Epithelial cell of proximal tubule (primary cell): ENCODE data around the gene PPP2R2B. TPM values are rescaled to one million over a fixed set of nuclear protein-coding genes. Genes with fewer than 3 reads are reported as not detected.

Experiments used
- DNase-seq: peaks from one replicate; pipeline ENCODE4 v3.0.0-alpha.2; 2011; ENCODE audit warnings: low read depth
- H3K4me3 ChIP-seq: 2 replicates; pipeline ENCODE4 v1.5.1; 2011; ENCODE audit warnings: low read depth, mild to moderate bottlenecking, low read length
- total RNA-seq: library from RNA; depleted of rRNA; stranded (reverse); fragments of >200 nt; gene quantifications from 2 replicates; pipeline ENCODE4 v1.2.3, GENCODE V29; 2015
- TF ChIP-seq, protein P1 (sequence below): conservative IDR thresholded peaks from 2 replicates; pipeline ENCODE4 v1.5.1; 2012; ENCODE audit warnings: low read depth, mild to moderate bottlenecking, low read length

Gene PPP2R2B
- total RNA-seq, 1 donor from 2014 or later = 3.9 TPM

DNA sequence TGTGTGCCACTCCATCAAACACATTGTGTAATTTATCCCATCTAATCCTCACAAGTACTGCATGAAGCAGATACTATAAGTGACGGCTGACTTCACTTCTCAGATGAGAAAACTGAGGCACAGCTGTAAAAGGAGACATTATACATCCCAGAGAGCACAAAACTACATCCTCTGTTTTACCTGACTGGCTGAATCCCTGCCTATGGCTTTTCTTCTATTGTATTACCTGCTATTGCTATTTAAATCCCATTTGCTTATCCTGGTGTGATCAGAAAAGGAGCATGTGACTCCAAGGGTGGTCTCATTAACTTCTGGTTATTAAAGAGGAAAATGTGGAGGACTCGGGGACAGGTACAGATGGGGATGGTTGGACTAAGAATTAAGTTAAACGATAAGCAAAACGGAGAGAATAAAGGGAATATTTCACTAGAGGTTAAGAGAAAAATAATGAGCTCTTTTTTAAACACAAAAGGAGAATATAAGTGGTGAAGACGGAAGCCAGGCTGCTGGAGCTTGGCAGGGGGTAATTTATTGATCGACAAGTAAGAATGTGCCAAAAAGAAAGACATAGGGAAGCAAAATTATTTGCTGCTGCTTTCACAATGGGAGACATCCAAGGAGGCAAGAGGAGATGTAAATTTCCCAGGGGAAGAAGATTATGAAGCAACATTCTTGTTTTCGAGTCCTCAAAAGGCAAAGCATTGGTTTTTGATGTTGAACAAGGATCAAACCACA lies 206.8 kb downstream of the PPP2R2B start:
- no peak for DNase-seq
- no peak overlapping the region for H3K4me3 ChIP-seq
- TF ChIP-seq, protein P1, sequence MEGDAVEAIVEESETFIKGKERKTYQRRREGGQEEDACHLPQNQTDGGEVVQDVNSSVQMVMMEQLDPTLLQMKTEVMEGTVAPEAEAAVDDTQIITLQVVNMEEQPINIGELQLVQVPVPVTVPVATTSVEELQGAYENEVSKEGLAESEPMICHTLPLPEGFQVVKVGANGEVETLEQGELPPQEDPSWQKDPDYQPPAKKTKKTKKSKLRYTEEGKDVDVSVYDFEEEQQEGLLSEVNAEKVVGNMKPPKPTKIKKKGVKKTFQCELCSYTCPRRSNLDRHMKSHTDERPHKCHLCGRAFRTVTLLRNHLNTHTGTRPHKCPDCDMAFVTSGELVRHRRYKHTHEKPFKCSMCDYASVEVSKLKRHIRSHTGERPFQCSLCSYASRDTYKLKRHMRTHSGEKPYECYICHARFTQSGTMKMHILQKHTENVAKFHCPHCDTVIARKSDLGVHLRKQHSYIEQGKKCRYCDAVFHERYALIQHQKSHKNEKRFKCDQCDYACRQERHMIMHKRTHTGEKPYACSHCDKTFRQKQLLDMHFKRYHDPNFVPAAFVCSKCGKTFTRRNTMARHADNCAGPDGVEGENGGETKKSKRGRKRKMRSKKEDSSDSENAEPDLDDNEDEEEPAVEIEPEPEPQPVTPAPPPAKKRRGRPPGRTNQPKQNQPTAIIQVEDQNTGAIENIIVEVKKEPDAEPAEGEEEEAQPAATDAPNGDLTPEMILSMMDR = no peak

- no peak for DNase-seq
- TF ChIP-seq, protein P1 = no peak
- H3K4me3 ChIP-seq = no peak overlapping the region
These were observed 208.9 kb downstream of the PPP2R2B start for GRCh38 chr5:146669656-146670055.

- TF ChIP-seq, protein P1 = no peak
- DNase-seq = no peak
- no peak overlapping the region for H3K4me3 ChIP-seq
These were observed 210.8 kb downstream of the PPP2R2B start for GRCh38 chr5:146667633-146668272.

- no peak overlapping the region for H3K4me3 ChIP-seq
- TF ChIP-seq, protein P1 = peak; percentile 65
- DNase-seq = no peak
These were observed 216.3 kb downstream of the PPP2R2B start for GRCh38 chr5:146662229-146662628.

- TF ChIP-seq, protein P1 = no peak
- no peak overlapping the region for H3K4me3 ChIP-seq
- DNase-seq = no peak
These were observed 218.1 kb downstream of the PPP2R2B start for GRCh38 chr5:146660376-146660960.

DNA sequence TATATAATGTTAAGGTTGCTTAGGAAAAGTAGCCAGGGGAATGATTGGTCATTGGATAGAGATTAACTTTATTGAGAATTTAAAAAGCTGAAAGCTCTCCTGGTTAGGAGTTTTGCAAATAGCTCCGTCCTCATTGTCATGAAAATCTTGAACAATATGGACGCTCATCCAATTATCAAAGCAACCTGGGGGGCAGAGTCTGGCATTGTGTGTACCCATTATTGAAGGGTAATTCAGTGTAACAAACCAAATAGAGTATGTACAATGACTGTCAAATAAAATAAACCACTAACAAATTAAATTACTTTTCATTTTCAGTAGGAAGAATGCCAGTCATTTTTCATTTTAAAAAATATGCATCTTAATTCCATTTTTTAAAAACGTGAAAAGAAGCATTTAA lies 218.6 kb downstream of the PPP2R2B start:
- no peak overlapping the region for H3K4me3 ChIP-seq
- TF ChIP-seq, protein P1 = no peak
- no peak for DNase-seq

GRCh38 chr5:146656703-146657102 lies 221.9 kb downstream of the PPP2R2B start:
- no peak for DNase-seq
- TF ChIP-seq, protein P1 = no peak
- H3K4me3 ChIP-seq = no peak overlapping the region
